K562 (cell line): ENCODE results near the gene CACNG5.

Source experiments
- CHD2 ChIP-seq: IDR thresholded peaks from 2 replicates; pipeline ENCODE4 v1.6.1; 2011; ENCODE audit warnings: low read depth, low read length
- EGR1 ChIP-seq: fragments of 450-650 bp; conservative IDR thresholded peaks from 2 replicates; pipeline ENCODE4 v1.6.1; 2017; ENCODE audit warnings: mild to moderate bottlenecking
- EP400 ChIP-seq: fragments of 450-650 bp; IDR thresholded peaks from 2 replicates; pipeline ENCODE4 v1.6.1; 2017; ENCODE audit warnings: antibody characterized with exemption, mild to moderate bottlenecking, moderate library complexity
- HIVEP1 ChIP-seq: fragments of 250-450 bp; sonication (Bioruptor Pico); IDR thresholded peaks from 2 replicates; pipeline ENCODE4 v1.4.0; 2020; ENCODE audit warnings: mild to moderate bottlenecking

GRCh38 chr17:66858226-66859083 is 23.5 kb downstream of the CACNG5 start:
- TF ChIP-seq HIVEP1 (no peak), EP400 (no peak), CHD2 (no peak), EGR1 (no peak)
